HEK293T (cell line): ENCODE data around the gene KCNK6.

ENCODE experiments used
- CTCF ChIA-PET: fragments of 350-600 bp; formaldehyde crosslinking; extraction: SDS; loops from one replicate; lab custom pipeline; 2021; ENCODE audit warnings: antibody characterized with exemption, inconsistent platforms; lab: Yijun Ruan, JAX
- POLR2A ChIA-PET: fragments of 350-600 bp; formaldehyde crosslinking; extraction: SDS; loops from one replicate; lab custom pipeline; 2020; ENCODE audit warnings: antibody characterized with exemption, inconsistent platforms; lab: Yijun Ruan, JAX
- DNase-seq: peaks from one replicate; pipeline ENCODE4 v3.0.0; 2012; ENCODE audit warnings: mixed read lengths; ENCODE audit errors: extremely low spot score
- ARNT ChIP-seq: fragments of 450-650 bp; IDR thresholded peaks from 2 replicates; pipeline ENCODE4 v1.6.1; 2017; ENCODE audit warnings: mild to moderate bottlenecking
- FOXA1 ChIP-seq: fragments of 450-650 bp; IDR thresholded peaks from 2 replicates; pipeline ENCODE4 v1.6.1; 2016; ENCODE audit warnings: mild to moderate bottlenecking
- FOXM1 ChIP-seq: fragments of 450-650 bp; IDR thresholded peaks from 2 replicates; pipeline ENCODE4 v1.6.1; 2017; ENCODE audit warnings: mild to moderate bottlenecking, borderline replicate concordance
- HDGF ChIP-seq: fragments of 450-650 bp; IDR thresholded peaks from 2 replicates; pipeline ENCODE4 v1.6.1; 2017; ENCODE audit warnings: antibody characterized with exemption, borderline replicate concordance
- L3MBTL2 ChIP-seq: fragments of 450-650 bp; conservative IDR thresholded peaks from 2 replicates; pipeline ENCODE4 v1.6.1; 2016; ENCODE audit warnings: mild to moderate bottlenecking
- NFRKB ChIP-seq: fragments of 450-650 bp; IDR thresholded peaks from 2 replicates; pipeline ENCODE4 v1.6.1; 2016; ENCODE audit warnings: mild to moderate bottlenecking, moderate library complexity
- PKNOX1 ChIP-seq: fragments of 450-650 bp; IDR thresholded peaks from 2 replicates; pipeline ENCODE4 v1.6.1; 2016
- SP1 ChIP-seq: fragments of 450-650 bp; IDR thresholded peaks from 2 replicates; pipeline ENCODE4 v1.6.1; 2017
- SUZ12 ChIP-seq: fragments of 450-650 bp; IDR thresholded peaks from 2 replicates; pipeline ENCODE4 v1.6.1; 2016; ENCODE audit warnings: mild to moderate bottlenecking
- TARDBP ChIP-seq: fragments of 450-650 bp; IDR thresholded peaks from 2 replicates; pipeline ENCODE4 v1.6.1; 2016
- ZNF384 ChIP-seq: fragments of 450-650 bp; IDR thresholded peaks from 2 replicates; pipeline ENCODE4 v1.6.1; 2016

The KCNK6 gene

GRCh38 chr19:38381138-38381537, 61.5 kb downstream of the KCNK6 start:
- ChIA-PET CTCF (no interaction called here), POLR2A (no interaction called here)
- TF ChIP-seq FOXM1 (no peak), FOXA1 (no peak), HDGF (no peak), ZNF384 (no peak), ARNT (no peak), SP1 (no peak), NFRKB (no peak), L3MBTL2 (no peak), TARDBP (no peak), PKNOX1 (no peak), SUZ12 (no peak)
- no peak for DNase-seq
